IMR-90 (cell line): ENCODE results near the gene KCP. TPM values are rescaled to one million over a fixed set of nuclear protein-coding genes. Genes with fewer than 3 reads are reported as not detected.

ENCODE experiments used
- ATAC-seq: fragments of 200-7000 bp; cut with Tn5 transposase; 2 replicates; pipeline ENCODE4 v1.9.1; 2020; ENCODE audit warnings: low read depth, mild to moderate bottlenecking, moderate library complexity
- BruUV-seq: library from RNA; stranded (reverse); fragments of 400-500 nt; replicated peaks from 2 replicates; lab custom pipeline; 2021; lab: Mats Ljungman, UMichigan
- CTCF ChIA-PET: fragments of 300-600 bp; formaldehyde crosslinking; extraction: SDS; loops from one replicate; lab custom pipeline; 2021; ENCODE audit warnings: antibody characterized with exemption; lab: Yijun Ruan, JAX
- POLR2A ChIA-PET: fragments of 300-600 bp; sonication (Branson Sonifier 250); formaldehyde crosslinking; loops from one replicate; lab custom pipeline; 2022; ENCODE audit warnings: antibody characterized with exemption; ENCODE audit not compliant: unreplicated experiment; lab: Charles Lee
- DNase-seq: peaks from one replicate; pipeline ENCODE4 v3.0.0; 2013
- H2AFZ ChIP-seq: replicated peaks from 2 replicates; pipeline ENCODE3; 2013; ENCODE audit warnings: low read length, mild to moderate bottlenecking; ENCODE audit not compliant: poor library complexity
- H2AK5ac ChIP-seq: 2 replicates; pipeline ENCODE4 v1.6.1; 2013; ENCODE audit warnings: low read depth, low read length, inconsistent platforms
- H2AK9ac ChIP-seq: replicated peaks from 2 replicates; pipeline ENCODE3; 2013; ENCODE audit warnings: mild to moderate bottlenecking, low read depth, low read length, moderate library complexity; ENCODE audit not compliant: poor library complexity
- H2BK120ac ChIP-seq: 2 replicates; pipeline ENCODE4 v1.6.1; 2013; ENCODE audit warnings: low read depth, low read length, inconsistent platforms
- H2BK15ac ChIP-seq: 3 replicates; pipeline ENCODE4 v1.6.1; 2013; ENCODE audit warnings: low read depth, low read length, inconsistent platforms
- H2BK20ac ChIP-seq: 2 replicates; pipeline ENCODE4 v1.6.1; 2013; ENCODE audit warnings: low read depth, mild to moderate bottlenecking, inconsistent platforms, low read length, moderate library complexity
- H2BK5ac ChIP-seq: 2 replicates; pipeline ENCODE4 v1.6.1; 2013; ENCODE audit warnings: mild to moderate bottlenecking, low read depth, low read length, inconsistent platforms; ENCODE audit not compliant: poor library complexity, severe bottlenecking
- H3K14ac ChIP-seq: replicated peaks from 2 replicates; pipeline ENCODE4 v1.6.1; 2013; ENCODE audit warnings: low read depth, low read length, inconsistent platforms
- H3K18ac ChIP-seq: 2 replicates; pipeline ENCODE4 v1.6.1; 2013; ENCODE audit warnings: low read depth, low read length, control low read depth
- H3K23ac ChIP-seq: 2 replicates; pipeline ENCODE4 v1.6.1; 2013; ENCODE audit warnings: low read depth, low read length, inconsistent platforms
- H3K27ac ChIP-seq: 2 replicates; pipeline ENCODE4 v1.5.1; 2013; ENCODE audit warnings: mild to moderate bottlenecking, control low read depth, low read length; ENCODE audit not compliant: insufficient read depth
- H3K27me3 ChIP-seq: 2 replicates; pipeline ENCODE4 v1.6.1; 2013; ENCODE audit warnings: low read length; ENCODE audit not compliant: control insufficient read depth, insufficient read depth
- H3K36me3 ChIP-seq: 2 replicates; pipeline ENCODE4 v1.6.1; 2013; ENCODE audit warnings: low read length, mixed read lengths; ENCODE audit not compliant: control insufficient read depth, insufficient read depth
- H3K4ac ChIP-seq: 2 replicates; pipeline ENCODE4 v1.6.1; 2013; ENCODE audit warnings: low read depth, low read length, inconsistent platforms
- H3K4me1 ChIP-seq: 2 replicates; pipeline ENCODE4 v1.6.1; 2013; ENCODE audit warnings: low read length, mixed read lengths; ENCODE audit not compliant: control insufficient read depth, insufficient read depth
- H3K4me2 ChIP-seq: 2 replicates; pipeline ENCODE4 v1.6.1; 2013; ENCODE audit warnings: low read depth, mild to moderate bottlenecking, control low read depth, low read length, moderate library complexity
- H3K4me3 ChIP-seq: 2 replicates; pipeline ENCODE4 v1.5.1; 2013; ENCODE audit warnings: low read depth, mild to moderate bottlenecking, control low read depth, low read length, moderate library complexity; ENCODE audit not compliant: insufficient read depth
- H3K56ac ChIP-seq: 2 replicates; pipeline ENCODE4 v1.6.1; 2013; ENCODE audit warnings: low read length, inconsistent platforms; ENCODE audit not compliant: insufficient read depth; ENCODE audit errors: extremely low read depth
- H3K79me1 ChIP-seq, 2 experiments: 2 replicates each; pipeline ENCODE4 v1.6.1; 2013; ENCODE audit warnings: low read length in 2 of 2, inconsistent platforms in 1 of 2, low read depth in 1 of 2
- H3K9ac ChIP-seq: 2 replicates; pipeline ENCODE4 v1.6.1; 2013; ENCODE audit warnings: low read depth, low read length, control low read depth
- H3K9me1 ChIP-seq: 2 replicates; pipeline ENCODE4 v1.6.1; 2013; ENCODE audit warnings: low read length, inconsistent platforms; ENCODE audit not compliant: insufficient read depth
- H3K9me3 ChIP-seq: 2 replicates; pipeline ENCODE4 v1.6.1; 2013; ENCODE audit warnings: low read length; ENCODE audit not compliant: control insufficient read depth, insufficient read depth
- H4K20me1 ChIP-seq: 2 replicates; pipeline ENCODE4 v1.6.1; 2013; ENCODE audit warnings: low read length, inconsistent platforms; ENCODE audit not compliant: insufficient read depth
- H4K5ac ChIP-seq: 2 replicates; pipeline ENCODE4 v1.6.1; 2013; ENCODE audit warnings: mild to moderate bottlenecking, low read depth, low read length, control low read depth
- H4K8ac ChIP-seq, 2 experiments: 2 replicates each; pipeline ENCODE4 v1.6.1; 2013; ENCODE audit warnings: low read depth in 2 of 2, low read length in 2 of 2, control low read depth in 1 of 2, inconsistent platforms in 1 of 2
- H4K91ac ChIP-seq: 2 replicates; pipeline ENCODE4 v1.6.1; 2013; ENCODE audit warnings: low read depth, low read length, inconsistent platforms; ENCODE audit not compliant: insufficient read depth
- BHLHE40 ChIP-seq: fragments of 150-350 bp; IDR thresholded peaks from 2 replicates; pipeline ENCODE4 v1.6.1; 2016; ENCODE audit warnings: mild to moderate bottlenecking, low read depth, low read length
- CHD1 ChIP-seq: IDR thresholded peaks from 2 replicates; pipeline ENCODE4 v1.6.1; 2012; ENCODE audit warnings: low read depth, low read length, improper control_type of control experiment
- CTCF ChIP-seq: conservative IDR thresholded peaks from 2 replicates; pipeline ENCODE4 v1.5.1; 2012; ENCODE audit warnings: mild to moderate bottlenecking, low read depth, low read length, improper control_type of control experiment
- FOS ChIP-seq: fragments of 150-350 bp; IDR thresholded peaks from 2 replicates; pipeline ENCODE4 v1.6.1; 2016; ENCODE audit warnings: low read depth, low read length
- MAFK ChIP-seq: IDR thresholded peaks from 2 replicates; pipeline ENCODE4 v1.6.1; 2012; ENCODE audit warnings: low read depth, low read length, improper control_type of control experiment
- MAZ ChIP-seq: IDR thresholded peaks from 2 replicates; pipeline ENCODE4 v1.6.1; 2012; ENCODE audit warnings: low read depth, mild to moderate bottlenecking, low read length, improper control_type of control experiment, moderate library complexity, borderline replicate concordance
- POLR2A ChIP-seq: IDR thresholded peaks from 2 replicates; pipeline ENCODE4 v1.6.1; 2012; ENCODE audit warnings: mild to moderate bottlenecking, low read depth, low read length
- RAD21 ChIP-seq: IDR thresholded peaks from 2 replicates; pipeline ENCODE4 v1.6.1; 2012; ENCODE audit warnings: low read length, improper control_type of control experiment
- RCOR1 ChIP-seq: IDR thresholded peaks from 2 replicates; pipeline ENCODE4 v1.6.1; 2012; ENCODE audit warnings: mild to moderate bottlenecking, low read length, improper control_type of control experiment; ENCODE audit not compliant: insufficient replicate concordance
- RFX5 ChIP-seq: IDR thresholded peaks from 2 replicates; pipeline ENCODE4 v1.8.0; 2012; ENCODE audit warnings: low read depth, mild to moderate bottlenecking, low read length, moderate library complexity
- SMC3 ChIP-seq: fragments of 150-350 bp; IDR thresholded peaks from 2 replicates; pipeline ENCODE4 v1.6.1; 2016; ENCODE audit warnings: low read depth, mild to moderate bottlenecking, antibody characterized with exemption, low read length, moderate library complexity
- WGBS, 2 experiments: methylation state at CpG; one replicate each; pipeline versions ENCODE4 v1.1.5 to v1.1.7; 2013; ENCODE audit warnings: missing lambda C conversion rate in 2 of 2; ENCODE audit not compliant: insufficient read length in 1 of 2; ENCODE audit errors: extremely low coverage in 2 of 2; 5-methylcytosine and 5-hydroxymethylcytosine counted together
- dilution Hi-C: fragments of 300-500 bp; cut with HindIII; formaldehyde crosslinking; loops from one replicate; pipeline ENCODE4 v1.14.3; 2018; ENCODE audit warnings: low sequenced_read_pairs; ENCODE audit not compliant: unreplicated experiment
- in situ Hi-C: fragments of 300-500 bp; cut with MboI; formaldehyde crosslinking; loops from 3 replicates; pipeline ENCODE4 v1.14.3; 2019; ENCODE audit warnings: low sequenced_read_pairs, inconsistent platforms, mixed read lengths
- intact Hi-C: fragments of 100-400 bp; cut with micrococcal nuclease; formaldehyde crosslinking; loops from 2 replicates; pipeline ENCODE4 v1.10.0; 2022
- polyA plus RNA-seq, 3 experiments: library from polyadenylated mRNA; depleted of rRNA; stranded (reverse); fragments of >200 nt; gene quantifications; 2 replicates each; pipeline ENCODE4 v1.2.3, GENCODE V29; 2012; ENCODE audit warnings: low replicate concordance in 1 of 3
- total RNA-seq: library from RNA; depleted of rRNA; stranded (reverse); fragments of >200 nt; gene quantifications from 2 replicates; pipeline ENCODE4 v1.2.3, GENCODE V29; 2012

KCP gene
- total and polyA plus RNA-seq, 2 of the 4 experiments (the other 2 are of a cell fraction): 0.03 TPM; not detected in 1

- TF ChIP-seq RCOR1 (peak; percentile 44), RFX5 (no peak), MAFK (peak; percentile 59; the same call in 1 of the 2 replicates)
These were observed 80.9 kb downstream of the KCP start (continued) for GRCh38 chr7:128829391-128830166.

GRCh38 chr7:128827971-128828711 lies 82.4 kb downstream of the KCP start:
- Histone ChIP-seq H4K91ac (peak overlapping the region; percentile 93), H2AK5ac (peak overlapping the region; percentile 87), H3K9ac (peak overlapping the region; percentile 19; the same call in 1 of the 2 replicates), H2BK5ac (peak overlapping the region; percentile 91), H4K5ac (peak overlapping the region; percentile 1), H3K79me1 (peaks cover 0 to 32% of the 10 kb centered on the region in 2 experiments; a peak in 3 of 4 replicates), H3K4ac (peak overlapping the region; percentile 97), H3K4me3 (no peak overlapping the region), H3K18ac (peak overlapping the region; percentile 6; the same call in 1 of the 2 replicates), H2AK9ac (peak overlapping the region; percentile 98), H2BK120ac (peak overlapping the region; percentile 96), H4K8ac (peak overlapping the region; percentile 25 to 83), H3K27ac (peak overlapping the region; percentile 81), H3K4me2 (peak overlapping the region; percentile 29; the same call in 1 of the 2 replicates), H3K36me3 (no peaks in the 10 kb centered on the region), H3K56ac (peak overlapping the region; percentile 76), H3K14ac (peak overlapping the region; percentile 95), H2AFZ (peak overlapping the region; percentile 82), H3K9me3 (no peaks in the 10 kb centered on the region), H3K4me1 (peaks cover 26% of the 10 kb centered on the region), H3K23ac (peak overlapping the region; percentile 88), H2BK15ac (peak overlapping the region; percentile 90), H3K9me1 (peaks cover 14% of the 10 kb centered on the region), H4K20me1 (peaks cover 40% of the 10 kb centered on the region), H2BK20ac (peak overlapping the region; percentile 92), H3K27me3 (no peaks in the 10 kb centered on the region)
- ATAC-seq (peak; percentile 7), DNase-seq (peak; percentile 88)
- ChIA-PET POLR2A (interaction anchor here (1.0 kb wide), 1 partner anchor 10 kb away, joined by 3 read pairs; no protein-coding TSS in a partner anchor), CTCF (no interaction called here)
- intact Hi-C loops (loop anchor here (2.0 to 5.0 kb wide), 2 partner anchors 36 to 71 kb away; partner anchors contain the start of gene CCDC136), in situ Hi-C loops (no loop called here), dilution Hi-C loops (no loop called here)
- BruUV-seq: no TSS peak
- 3% methylated on average over 5 of the region's 10 CpGs; no CpG with 5 or more reads in 1 of the 2 experiments for WGBS, 2 experiments
- peak; percentile 1; the same call in 1 of the 2 replicates for TF ChIP-seq RAD21
- TF ChIP-seq CHD1: no peak
- peak; percentile 67; the same call in 1 of the 2 replicates for TF ChIP-seq BHLHE40
- no peak for TF ChIP-seq FOS
- no peak for TF ChIP-seq RFX5
- no peak for TF ChIP-seq CTCF
- TF ChIP-seq POLR2A: peak; percentile 59; the same call in 1 of the 2 replicates
- TF ChIP-seq SMC3: no peak
- TF ChIP-seq MAZ: peak; percentile 43; the same call in 1 of the 2 replicates
